ENCODE measurements around the gene DTL.

DNA sequence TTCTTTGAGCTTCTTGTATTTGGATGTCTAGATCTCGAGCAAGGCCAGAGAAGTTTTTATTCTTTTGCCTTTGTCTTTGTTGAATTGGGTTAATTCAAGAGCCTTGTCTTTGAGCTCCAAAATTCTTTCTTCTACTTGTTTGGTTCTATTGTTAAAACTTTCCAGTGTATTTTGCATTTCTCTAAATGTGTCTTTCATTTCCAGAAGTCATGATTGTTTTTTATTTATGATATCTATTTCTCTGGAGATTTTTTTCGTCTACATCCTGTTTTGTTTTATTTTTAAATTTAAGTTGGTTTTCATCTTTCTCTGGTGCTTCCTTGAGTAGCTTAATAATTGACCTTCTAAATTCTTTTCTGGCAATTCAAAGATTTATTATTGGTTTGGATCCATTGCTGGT lies 61.8 kb downstream of the DTL start:
- TF ChIP-seq, protein P1, sequence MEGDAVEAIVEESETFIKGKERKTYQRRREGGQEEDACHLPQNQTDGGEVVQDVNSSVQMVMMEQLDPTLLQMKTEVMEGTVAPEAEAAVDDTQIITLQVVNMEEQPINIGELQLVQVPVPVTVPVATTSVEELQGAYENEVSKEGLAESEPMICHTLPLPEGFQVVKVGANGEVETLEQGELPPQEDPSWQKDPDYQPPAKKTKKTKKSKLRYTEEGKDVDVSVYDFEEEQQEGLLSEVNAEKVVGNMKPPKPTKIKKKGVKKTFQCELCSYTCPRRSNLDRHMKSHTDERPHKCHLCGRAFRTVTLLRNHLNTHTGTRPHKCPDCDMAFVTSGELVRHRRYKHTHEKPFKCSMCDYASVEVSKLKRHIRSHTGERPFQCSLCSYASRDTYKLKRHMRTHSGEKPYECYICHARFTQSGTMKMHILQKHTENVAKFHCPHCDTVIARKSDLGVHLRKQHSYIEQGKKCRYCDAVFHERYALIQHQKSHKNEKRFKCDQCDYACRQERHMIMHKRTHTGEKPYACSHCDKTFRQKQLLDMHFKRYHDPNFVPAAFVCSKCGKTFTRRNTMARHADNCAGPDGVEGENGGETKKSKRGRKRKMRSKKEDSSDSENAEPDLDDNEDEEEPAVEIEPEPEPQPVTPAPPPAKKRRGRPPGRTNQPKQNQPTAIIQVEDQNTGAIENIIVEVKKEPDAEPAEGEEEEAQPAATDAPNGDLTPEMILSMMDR (IDR thresholded peaks at IDR 0.05; ENCODE audit: insufficient read depth, low read length, poor library complexity, severe bottlenecking) = no peak
- TF ChIP-seq EZH2phosphoT487 (conservative IDR thresholded peaks at IDR 0.05; ENCODE audit: low read length) = no peak

All from SU-DHL-6 (cell line).